ENCODE results near the gene MED27.

DNA sequence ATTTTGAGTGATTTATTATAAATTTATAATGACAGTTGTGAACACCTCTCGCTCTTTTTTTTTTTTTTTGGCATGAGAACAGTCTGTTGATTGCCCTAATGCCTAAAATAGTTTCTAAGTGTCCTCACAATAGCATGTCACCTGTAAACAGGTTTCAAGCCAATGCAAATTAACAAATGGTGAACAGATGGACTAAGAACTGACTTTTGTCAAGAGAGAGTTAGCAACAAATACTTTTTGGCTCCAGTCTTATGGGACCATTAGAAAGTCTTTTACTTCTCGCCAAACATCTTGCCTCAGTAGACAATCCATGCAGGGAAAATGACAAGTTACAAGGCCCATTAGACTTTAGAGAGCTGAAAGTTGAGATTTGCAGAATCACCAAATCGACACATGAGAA, 67.8 kb downstream of the MED27 start:
- TF ChIP-seq, protein P1, sequence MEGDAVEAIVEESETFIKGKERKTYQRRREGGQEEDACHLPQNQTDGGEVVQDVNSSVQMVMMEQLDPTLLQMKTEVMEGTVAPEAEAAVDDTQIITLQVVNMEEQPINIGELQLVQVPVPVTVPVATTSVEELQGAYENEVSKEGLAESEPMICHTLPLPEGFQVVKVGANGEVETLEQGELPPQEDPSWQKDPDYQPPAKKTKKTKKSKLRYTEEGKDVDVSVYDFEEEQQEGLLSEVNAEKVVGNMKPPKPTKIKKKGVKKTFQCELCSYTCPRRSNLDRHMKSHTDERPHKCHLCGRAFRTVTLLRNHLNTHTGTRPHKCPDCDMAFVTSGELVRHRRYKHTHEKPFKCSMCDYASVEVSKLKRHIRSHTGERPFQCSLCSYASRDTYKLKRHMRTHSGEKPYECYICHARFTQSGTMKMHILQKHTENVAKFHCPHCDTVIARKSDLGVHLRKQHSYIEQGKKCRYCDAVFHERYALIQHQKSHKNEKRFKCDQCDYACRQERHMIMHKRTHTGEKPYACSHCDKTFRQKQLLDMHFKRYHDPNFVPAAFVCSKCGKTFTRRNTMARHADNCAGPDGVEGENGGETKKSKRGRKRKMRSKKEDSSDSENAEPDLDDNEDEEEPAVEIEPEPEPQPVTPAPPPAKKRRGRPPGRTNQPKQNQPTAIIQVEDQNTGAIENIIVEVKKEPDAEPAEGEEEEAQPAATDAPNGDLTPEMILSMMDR (conservative IDR thresholded peaks at IDR 0.05) = no peak
- TF ChIP-seq ZFX (IDR thresholded peaks at IDR 0.05) = no peak

All from C4-2B (cell line).